Neural crest cell (in vitro differentiated cells): ENCODE data around the gene GIPC2. TPM values are rescaled to one million over a fixed set of nuclear protein-coding genes. Genes with fewer than 3 reads are reported as not detected.
"Not testable (repeated sequence)": the region's sequence is repeated elsewhere in the genome, so short reads cannot be mapped to it uniquely, and the experiment has no call there.

Source experiments
- DNase-seq: peaks from one replicate; pipeline ENCODE4 v3.0.0; 2021; ENCODE audit warnings: low read depth, mixed read lengths, low spot score
- H3K27ac Mint-ChIP-seq: one replicate; pipeline ENCODE4 v1.8.0; 2021; ENCODE audit warnings: mild to moderate bottlenecking, mixed read lengths; ENCODE audit not compliant: unreplicated experiment
- H3K27me3 Mint-ChIP-seq: 2 replicates; pipeline ENCODE4 v1.8.0; 2021; ENCODE audit warnings: low read depth, mild to moderate bottlenecking, mixed read lengths
- H3K36me3 Mint-ChIP-seq: 2 replicates; pipeline ENCODE4 v1.8.0; 2021; ENCODE audit warnings: low read depth, mild to moderate bottlenecking, mixed read lengths
- H3K4me1 Mint-ChIP-seq: 2 replicates; pipeline ENCODE4 v1.8.0; 2021; ENCODE audit warnings: mixed read lengths
- H3K4me3 Mint-ChIP-seq: one replicate; pipeline ENCODE4 v1.8.0; 2021; ENCODE audit warnings: mild to moderate bottlenecking, mixed read lengths
- H3K9me3 Mint-ChIP-seq: 2 replicates; pipeline ENCODE4 v1.8.0; 2021; ENCODE audit warnings: mixed read lengths
- total RNA-seq: library from RNA; stranded (reverse); gene quantifications from 2 replicates; pipeline ENCODE4 v1.2.1, GENCODE V29; 2021
- TF ChIP-seq, protein P1 (sequence below): fragments of 200-600 bp; sonication (generic); conservative IDR thresholded peaks from 2 replicates; pipeline ENCODE4 v1.5.0; 2021; ENCODE audit warnings: antibody characterized with exemption, mild to moderate bottlenecking

Gene GIPC2
- total RNA-seq, 1 donor from 2014 or later = not detected

DNA sequence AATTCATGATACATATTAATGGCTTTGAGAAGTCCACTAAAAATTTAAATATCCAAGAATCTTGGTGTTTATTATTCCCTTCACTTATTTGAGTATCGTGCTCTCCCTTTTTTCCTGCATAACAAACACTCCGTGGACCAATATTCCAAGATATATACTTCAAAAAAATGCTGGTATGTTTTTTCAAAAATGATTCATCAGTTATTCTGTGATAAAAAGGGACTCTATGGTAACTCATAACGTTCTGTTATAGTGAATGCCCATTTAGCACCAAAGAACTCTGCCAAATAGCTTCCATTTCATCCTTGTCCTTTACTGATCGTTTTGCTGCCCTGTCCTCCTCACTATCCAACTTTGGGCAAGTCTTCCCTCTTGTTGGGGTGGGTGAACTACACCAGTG lies 12.9 kb downstream of the GIPC2 start:
- H3K27me3 Mint-ChIP-seq = peaks cover 2% of the 10 kb centered on the region
- no peak overlapping the region for H3K27ac Mint-ChIP-seq
- H3K4me3 Mint-ChIP-seq = no peak overlapping the region
- H3K4me1 Mint-ChIP-seq = no peaks in the 10 kb centered on the region
- no peaks in the 10 kb centered on the region for H3K9me3 Mint-ChIP-seq
- no peak for DNase-seq
- no peaks in the 10 kb centered on the region for H3K36me3 Mint-ChIP-seq
- TF ChIP-seq, protein P1, sequence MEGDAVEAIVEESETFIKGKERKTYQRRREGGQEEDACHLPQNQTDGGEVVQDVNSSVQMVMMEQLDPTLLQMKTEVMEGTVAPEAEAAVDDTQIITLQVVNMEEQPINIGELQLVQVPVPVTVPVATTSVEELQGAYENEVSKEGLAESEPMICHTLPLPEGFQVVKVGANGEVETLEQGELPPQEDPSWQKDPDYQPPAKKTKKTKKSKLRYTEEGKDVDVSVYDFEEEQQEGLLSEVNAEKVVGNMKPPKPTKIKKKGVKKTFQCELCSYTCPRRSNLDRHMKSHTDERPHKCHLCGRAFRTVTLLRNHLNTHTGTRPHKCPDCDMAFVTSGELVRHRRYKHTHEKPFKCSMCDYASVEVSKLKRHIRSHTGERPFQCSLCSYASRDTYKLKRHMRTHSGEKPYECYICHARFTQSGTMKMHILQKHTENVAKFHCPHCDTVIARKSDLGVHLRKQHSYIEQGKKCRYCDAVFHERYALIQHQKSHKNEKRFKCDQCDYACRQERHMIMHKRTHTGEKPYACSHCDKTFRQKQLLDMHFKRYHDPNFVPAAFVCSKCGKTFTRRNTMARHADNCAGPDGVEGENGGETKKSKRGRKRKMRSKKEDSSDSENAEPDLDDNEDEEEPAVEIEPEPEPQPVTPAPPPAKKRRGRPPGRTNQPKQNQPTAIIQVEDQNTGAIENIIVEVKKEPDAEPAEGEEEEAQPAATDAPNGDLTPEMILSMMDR = no peak

GRCh38 chr1:78060857-78061563 lies 15.2 kb downstream of the GIPC2 start:
- peaks cover 5% of the 10 kb centered on the region for H3K4me1 Mint-ChIP-seq
- H3K4me3 Mint-ChIP-seq = no peak overlapping the region
- H3K9me3 Mint-ChIP-seq = peaks cover 2% of the 10 kb centered on the region
- no peak overlapping the region for H3K27ac Mint-ChIP-seq
- DNase-seq = no peak
- peaks cover 2% of the 10 kb centered on the region for H3K27me3 Mint-ChIP-seq
- TF ChIP-seq, protein P1 = peak; percentile 34
- no peaks in the 10 kb centered on the region for H3K36me3 Mint-ChIP-seq

- H3K4me3 Mint-ChIP-seq = no peak overlapping the region
- H3K9me3 Mint-ChIP-seq = peaks cover 2% of the 10 kb centered on the region
- no peak for DNase-seq
- no peak overlapping the region for H3K27ac Mint-ChIP-seq
- peaks cover 6% of the 10 kb centered on the region for H3K27me3 Mint-ChIP-seq
- H3K4me1 Mint-ChIP-seq = peaks cover 5% of the 10 kb centered on the region
- no peaks in the 10 kb centered on the region for H3K36me3 Mint-ChIP-seq
- TF ChIP-seq, protein P1 = no peak
Observed at GRCh38 chr1:78061825-78062523, 16.2 kb downstream of the GIPC2 start.

DNA sequence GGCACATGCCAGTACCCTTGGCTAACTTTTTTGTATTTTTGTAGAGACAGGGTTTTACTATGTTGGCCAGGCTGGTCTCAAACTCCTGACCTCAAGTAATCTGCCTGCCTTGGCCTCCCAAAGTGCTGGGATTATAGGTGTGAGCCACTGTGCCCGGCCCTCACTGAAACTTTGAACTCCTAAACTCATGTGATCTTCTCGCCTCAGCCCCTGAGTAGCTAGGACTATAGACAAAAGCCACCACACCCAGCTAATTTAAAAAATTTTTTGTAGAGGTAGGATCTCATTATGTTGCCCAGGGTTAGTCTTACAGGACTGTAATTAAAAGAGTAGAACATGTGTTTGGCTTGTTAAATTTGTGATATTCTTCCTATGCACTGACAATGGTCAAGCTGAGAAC lies 19.1 kb downstream of the GIPC2 start:
- not testable (repeated sequence) for H3K27ac Mint-ChIP-seq, H3K36me3 Mint-ChIP-seq, DNase-seq, H3K4me3 Mint-ChIP-seq, H3K4me1 Mint-ChIP-seq, H3K27me3 Mint-ChIP-seq, H3K9me3 Mint-ChIP-seq

DNA sequence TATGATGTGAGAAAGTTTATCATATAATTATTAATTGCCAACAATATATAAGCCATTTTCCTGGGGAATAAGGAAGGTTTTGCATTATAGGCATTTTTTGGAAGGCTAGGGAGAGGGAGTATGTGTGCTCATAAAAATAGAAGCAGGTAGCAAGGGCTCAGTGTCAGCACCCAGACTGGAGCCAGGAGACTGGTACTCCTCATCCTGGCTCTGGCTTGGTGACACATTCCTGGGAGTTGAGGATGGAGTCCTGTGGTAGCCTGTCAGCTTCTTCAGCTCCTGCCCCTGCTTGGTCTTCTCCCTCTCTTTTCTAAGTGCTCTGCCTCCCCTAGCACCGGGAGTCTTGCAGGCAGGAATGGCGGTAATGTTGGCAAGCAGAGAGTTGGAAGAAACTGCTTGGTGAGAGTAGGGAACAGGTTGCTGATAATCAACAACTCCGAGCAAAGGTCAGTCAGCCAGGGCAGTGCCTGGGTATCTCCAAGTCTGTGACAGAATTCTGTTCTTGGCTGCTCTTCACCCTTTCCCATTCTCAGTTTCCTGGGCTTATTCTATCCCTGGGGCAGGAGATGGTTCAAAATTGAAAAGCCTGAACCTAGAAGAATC lies 23.0 kb downstream of the GIPC2 start:
- Mint-ChIP-seq H3K36me3 (no peaks in the 10 kb centered on the region), H3K27ac (no peak overlapping the region), H3K4me1 (peaks cover 5% of the 10 kb centered on the region), H3K27me3 (peaks cover 8% of the 10 kb centered on the region), H3K9me3 (peaks cover 2% of the 10 kb centered on the region), H3K4me3 (no peak overlapping the region)
- TF ChIP-seq, protein P1 = no peak
- DNase-seq = no peak

GRCh38 chr1:78069784-78070183 lies 24.0 kb downstream of the GIPC2 start:
- DNase-seq = no peak
- H3K27ac Mint-ChIP-seq = no peak overlapping the region
- no peaks in the 10 kb centered on the region for H3K36me3 Mint-ChIP-seq
- no peak overlapping the region for H3K4me3 Mint-ChIP-seq
- no peaks in the 10 kb centered on the region for H3K4me1 Mint-ChIP-seq
- H3K27me3 Mint-ChIP-seq = peaks cover 8% of the 10 kb centered on the region
- TF ChIP-seq, protein P1 = no peak
- H3K9me3 Mint-ChIP-seq = no peaks in the 10 kb centered on the region
